Measurements from ENCODE around the gene GAS6.

GRCh38 chr13:113819731-113820715 lies 43.9 kb downstream of the GAS6 start:
- TF ChIP-seq POLR2AphosphoS5 (IDR thresholded peaks at IDR 0.05; ENCODE audit: control insufficient read depth, insufficient read depth, low read depth, low read length) (no peak), GATA2 (CRISPR knock-in tag; IDR thresholded peaks at IDR 0.05) (no peak), RAD21 (CRISPR knock-in tag; conservative IDR thresholded peaks at IDR 0.05 in 1 of 2, IDR thresholded peaks at IDR 0.05 in 1 of 2) (no peak), BACH1 (tag; IDR thresholded peaks at IDR 0.05) (no peak), ZBTB33 (CRISPR knock-in tag; IDR thresholded peaks at IDR 0.05) (no peak), NR2C2 (CRISPR knock-in tag; IDR thresholded peaks at IDR 0.05) (no peak), NR2C2 (tag; IDR thresholded peaks at IDR 0.05) (no peak), SIN3B (IDR thresholded peaks at IDR 0.05; ENCODE audit: low read depth) (no peak), MYC (IDR thresholded peaks at IDR 0.05; ENCODE audit: low read depth, low read length) (no peak), MYC (CRISPR knock-in tag; IDR thresholded peaks at IDR 0.05; ENCODE audit: borderline replicate concordance, low read depth) (no peak), DPF2 (IDR thresholded peaks at IDR 0.05) (no peak)
- TF ChIP-seq, protein P1, sequence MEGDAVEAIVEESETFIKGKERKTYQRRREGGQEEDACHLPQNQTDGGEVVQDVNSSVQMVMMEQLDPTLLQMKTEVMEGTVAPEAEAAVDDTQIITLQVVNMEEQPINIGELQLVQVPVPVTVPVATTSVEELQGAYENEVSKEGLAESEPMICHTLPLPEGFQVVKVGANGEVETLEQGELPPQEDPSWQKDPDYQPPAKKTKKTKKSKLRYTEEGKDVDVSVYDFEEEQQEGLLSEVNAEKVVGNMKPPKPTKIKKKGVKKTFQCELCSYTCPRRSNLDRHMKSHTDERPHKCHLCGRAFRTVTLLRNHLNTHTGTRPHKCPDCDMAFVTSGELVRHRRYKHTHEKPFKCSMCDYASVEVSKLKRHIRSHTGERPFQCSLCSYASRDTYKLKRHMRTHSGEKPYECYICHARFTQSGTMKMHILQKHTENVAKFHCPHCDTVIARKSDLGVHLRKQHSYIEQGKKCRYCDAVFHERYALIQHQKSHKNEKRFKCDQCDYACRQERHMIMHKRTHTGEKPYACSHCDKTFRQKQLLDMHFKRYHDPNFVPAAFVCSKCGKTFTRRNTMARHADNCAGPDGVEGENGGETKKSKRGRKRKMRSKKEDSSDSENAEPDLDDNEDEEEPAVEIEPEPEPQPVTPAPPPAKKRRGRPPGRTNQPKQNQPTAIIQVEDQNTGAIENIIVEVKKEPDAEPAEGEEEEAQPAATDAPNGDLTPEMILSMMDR (IDR thresholded peaks at IDR 0.05 in 2 of 3, conservative IDR thresholded peaks at IDR 0.05 in 1 of 3; ENCODE audit: insufficient read depth in 2 of 3, low read depth in 1 of 3, low read length in 3 of 3) = no peak

All from K562 (cell line).